ENCODE measurements around the gene TMEM255B.
"Not testable (repeated sequence)": the region's sequence is repeated elsewhere in the genome, so short reads cannot be mapped to it uniquely, and the experiment has no call there.

GRCh38 chr13:113745500-113746142 lies 13.4 kb upstream of the TMEM255B start:
- not testable (repeated sequence) for TF ChIP-seq CTCF (conservative IDR thresholded peaks at IDR 0.05); ZFX (IDR thresholded peaks at IDR 0.05)
